ENCODE data around the gene GCNT1.
"Not testable (repeated sequence)": the region's sequence is repeated elsewhere in the genome, so short reads cannot be mapped to it uniquely, and the experiment has no call there.

GCNT1 gene

DNA sequence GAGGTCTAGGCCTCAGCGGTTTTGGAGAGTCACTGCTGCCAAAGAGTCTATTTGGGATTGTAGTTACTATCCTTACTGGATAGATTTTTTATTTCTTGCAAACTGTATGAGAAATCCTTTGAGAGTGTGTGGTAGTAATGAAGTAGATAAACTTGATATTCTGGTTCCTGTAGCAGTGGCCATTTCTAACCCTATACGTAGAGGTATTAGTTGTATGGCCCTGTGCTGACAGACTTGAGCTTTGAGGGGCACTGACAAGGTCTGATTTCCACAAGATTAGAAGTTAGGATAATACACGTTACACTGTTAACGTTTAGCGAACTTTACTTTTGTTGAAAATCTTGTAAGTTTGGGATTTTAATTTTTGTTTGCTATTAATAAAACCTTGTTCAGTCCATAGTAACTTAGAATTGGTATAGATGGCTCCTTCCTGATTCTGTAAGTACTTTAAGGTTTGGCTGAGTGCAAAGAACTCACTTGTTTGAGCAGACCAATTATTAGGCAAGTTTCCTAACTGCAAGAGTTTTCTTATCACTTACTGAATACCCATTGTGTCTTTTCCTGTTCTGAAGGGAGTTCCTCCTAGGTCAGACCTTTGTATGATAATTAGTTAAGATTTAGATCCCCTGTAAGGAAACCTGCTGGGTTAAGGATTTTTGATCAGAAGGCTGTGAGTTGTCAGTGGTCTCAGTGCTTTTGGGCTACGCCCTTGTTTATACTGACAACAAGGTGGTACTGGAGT, 31.4 kb downstream of the GCNT1 start:
- no peak for DNase-seq (ENCODE audit: low spot score)

DNA sequence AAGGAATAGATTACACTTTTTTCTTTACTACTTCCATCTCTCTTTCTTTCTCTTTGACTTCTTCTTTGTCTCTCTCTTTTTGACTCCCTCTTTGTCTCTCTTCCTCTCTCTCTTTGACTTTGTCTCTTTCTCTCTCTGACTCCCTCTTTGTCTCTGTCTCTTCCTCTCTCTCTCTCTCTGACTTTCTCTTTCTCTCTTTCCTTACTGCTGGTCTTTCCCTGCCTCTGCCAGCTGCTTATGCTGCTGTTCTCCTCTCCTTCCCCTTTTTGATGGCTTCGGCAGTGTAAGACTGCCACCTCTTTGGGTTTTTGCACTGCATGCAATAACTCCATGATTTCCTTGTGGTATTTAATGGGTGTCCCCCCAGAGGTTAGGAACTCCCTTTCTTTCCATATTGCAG, 32.1 kb downstream of the GCNT1 start:
- DNase-seq (ENCODE audit: low spot score): not testable (repeated sequence)

DNA sequence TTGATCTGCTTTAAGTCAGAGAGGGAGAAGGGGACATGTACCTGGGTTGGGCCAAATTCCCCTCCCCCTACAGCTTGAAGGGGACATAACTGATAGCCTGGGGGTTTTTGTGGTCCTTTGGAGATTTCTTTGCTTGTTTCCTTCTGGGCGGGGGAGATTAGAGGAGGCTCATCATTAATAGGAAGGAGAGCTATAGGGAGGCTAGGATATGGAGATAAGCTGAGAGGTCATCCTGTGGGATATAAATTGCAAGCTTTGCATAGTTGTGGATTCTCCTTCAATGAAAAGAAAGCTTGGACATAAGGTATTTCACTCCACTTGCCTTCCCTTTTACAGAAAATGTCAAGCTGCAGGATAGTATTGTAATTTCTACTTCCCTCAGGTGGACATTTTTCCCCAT, 34.5 kb downstream of the GCNT1 start:
- not testable (repeated sequence) for DNase-seq (ENCODE audit: low spot score)

DNA sequence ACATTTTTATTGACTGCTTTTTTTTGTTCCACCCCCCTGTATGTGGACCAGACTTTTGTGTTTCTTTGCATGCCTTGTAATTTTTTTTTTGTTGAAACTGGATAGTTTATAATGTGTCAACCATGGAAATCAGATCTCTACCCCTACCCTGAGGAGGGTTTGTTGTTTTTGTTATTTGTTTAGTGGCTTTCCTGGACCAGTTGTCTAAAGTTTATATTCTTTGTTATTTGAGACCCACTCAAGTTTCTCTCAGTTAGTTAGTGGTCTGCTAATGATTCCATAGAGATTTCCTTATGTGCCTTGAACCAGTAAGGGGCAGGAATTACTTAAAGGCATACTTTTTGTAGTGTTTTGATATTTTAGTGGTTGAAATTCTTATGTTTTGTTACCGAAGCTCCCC, 41.1 kb downstream of the GCNT1 start:
- DNase-seq (ENCODE audit: low spot score): no peak

DNA sequence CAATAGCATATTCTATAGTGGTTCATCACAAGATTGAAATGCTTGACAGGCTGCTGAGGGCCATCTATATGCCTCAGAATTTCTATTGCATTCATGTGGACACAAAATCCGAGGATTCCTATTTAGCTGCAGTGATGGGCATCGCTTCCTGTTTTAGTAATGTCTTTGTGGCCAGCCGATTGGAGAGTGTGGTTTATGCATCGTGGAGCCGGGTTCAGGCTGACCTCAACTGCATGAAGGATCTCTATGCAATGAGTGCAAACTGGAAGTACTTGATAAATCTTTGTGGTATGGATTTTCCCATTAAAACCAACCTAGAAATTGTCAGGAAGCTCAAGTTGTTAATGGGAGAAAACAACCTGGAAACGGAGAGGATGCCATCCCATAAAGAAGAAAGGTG, 43.8 kb downstream of the GCNT1 start:
- no peak for DNase-seq (ENCODE audit: low spot score)

DNA sequence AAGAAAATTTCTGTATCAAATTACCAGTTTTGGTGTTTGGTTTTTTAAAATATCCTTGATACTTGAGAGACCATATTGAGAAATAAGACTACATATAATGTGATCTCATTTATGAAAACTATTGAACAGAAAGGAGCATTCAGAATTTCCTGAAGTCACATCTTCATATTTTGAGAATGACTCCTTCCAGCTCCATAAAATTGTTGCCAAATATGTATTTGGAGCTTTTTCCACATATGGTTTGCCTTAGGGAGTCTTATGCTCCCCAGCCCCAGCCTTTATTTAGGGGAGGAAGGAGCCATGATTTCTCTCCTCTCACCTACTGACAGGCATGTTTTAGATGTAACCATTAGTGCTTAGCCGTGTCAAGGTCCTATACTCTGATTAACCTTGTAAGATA, 51.1 kb downstream of the GCNT1 start:
- no peak for DNase-seq (ENCODE audit: low spot score)

DNA sequence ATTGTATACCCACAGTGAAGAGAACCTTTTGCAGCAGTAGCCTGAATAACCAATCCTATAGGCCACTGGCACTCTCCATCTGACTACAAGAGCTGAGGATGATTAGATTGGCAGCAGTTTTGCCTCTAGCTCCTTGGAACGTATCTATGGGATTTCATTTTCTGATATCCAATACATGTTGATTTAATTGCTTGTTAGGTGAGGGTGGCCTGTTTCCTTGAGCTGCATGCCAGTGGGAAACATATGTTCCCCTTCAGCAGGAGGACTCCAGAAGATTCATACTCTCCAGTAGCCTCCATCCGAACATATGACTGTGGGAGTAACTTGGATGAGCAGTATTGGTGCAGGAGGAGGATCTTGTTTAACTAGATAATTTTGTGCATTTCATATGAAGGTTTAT, 51.5 kb downstream of the GCNT1 start:
- DNase-seq (ENCODE audit: low spot score): no peak

DNA sequence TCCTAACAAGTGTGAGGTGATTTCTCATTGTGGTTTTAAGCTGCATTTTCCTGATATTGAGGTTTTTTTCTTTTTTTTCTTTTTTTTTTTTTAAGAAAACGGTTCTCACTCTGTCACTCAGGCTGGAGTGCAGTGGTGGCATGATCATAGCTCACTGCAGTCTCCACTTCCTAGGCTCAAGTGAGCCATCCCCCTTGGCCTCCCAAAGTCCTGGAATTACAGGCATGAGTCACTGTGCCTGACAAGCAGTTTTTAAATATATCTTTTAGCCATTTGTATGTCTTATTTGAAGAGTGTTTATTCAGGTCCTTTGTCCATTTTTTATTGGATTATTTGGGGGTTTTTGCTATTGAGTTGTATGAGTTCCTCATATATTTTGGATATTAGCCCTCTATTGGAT, 53.8 kb downstream of the GCNT1 start:
- DNase-seq (ENCODE audit: low spot score): no peak

DNA sequence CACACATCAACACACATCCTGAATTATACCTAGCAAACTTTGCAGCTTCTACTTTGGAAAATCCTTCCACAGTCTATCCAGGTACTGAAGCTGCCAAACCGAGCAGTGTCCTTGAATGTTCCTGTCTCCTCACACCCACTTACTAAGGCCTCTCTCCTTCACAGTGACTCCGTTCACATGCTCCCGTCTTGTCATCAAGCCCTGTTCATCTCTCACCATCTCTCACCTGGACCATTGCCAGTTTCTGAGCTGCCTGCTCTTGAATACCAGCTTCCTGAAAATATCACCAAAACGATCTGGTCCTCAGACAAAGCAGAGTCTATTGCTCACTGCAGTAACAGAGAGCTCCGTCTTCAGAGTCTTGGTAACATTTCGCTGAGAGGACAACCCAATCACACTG, 57.4 kb downstream of the GCNT1 start:
- peak; percentile 15 for DNase-seq (ENCODE audit: low spot score)

DNA sequence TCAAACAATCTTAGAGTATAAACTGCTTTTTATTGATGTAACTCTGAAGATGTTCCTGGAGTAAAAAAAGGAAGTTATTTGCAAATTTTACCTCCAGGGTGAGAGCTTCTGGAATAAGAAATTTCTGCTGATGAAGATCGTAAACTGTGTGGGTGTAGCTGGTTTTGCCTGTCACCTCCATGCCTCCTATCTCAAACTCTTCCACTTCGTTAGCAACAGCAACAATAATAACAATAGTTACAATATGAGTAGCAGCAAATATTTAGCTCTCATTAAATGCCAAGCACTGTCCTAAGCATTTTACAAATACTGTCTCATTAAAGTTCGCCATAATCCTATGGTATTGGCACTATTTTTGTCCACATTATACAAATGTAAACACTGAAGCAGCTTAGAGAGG, 57.9 kb downstream of the GCNT1 start:
- no peak for DNase-seq (ENCODE audit: low spot score)

DNA sequence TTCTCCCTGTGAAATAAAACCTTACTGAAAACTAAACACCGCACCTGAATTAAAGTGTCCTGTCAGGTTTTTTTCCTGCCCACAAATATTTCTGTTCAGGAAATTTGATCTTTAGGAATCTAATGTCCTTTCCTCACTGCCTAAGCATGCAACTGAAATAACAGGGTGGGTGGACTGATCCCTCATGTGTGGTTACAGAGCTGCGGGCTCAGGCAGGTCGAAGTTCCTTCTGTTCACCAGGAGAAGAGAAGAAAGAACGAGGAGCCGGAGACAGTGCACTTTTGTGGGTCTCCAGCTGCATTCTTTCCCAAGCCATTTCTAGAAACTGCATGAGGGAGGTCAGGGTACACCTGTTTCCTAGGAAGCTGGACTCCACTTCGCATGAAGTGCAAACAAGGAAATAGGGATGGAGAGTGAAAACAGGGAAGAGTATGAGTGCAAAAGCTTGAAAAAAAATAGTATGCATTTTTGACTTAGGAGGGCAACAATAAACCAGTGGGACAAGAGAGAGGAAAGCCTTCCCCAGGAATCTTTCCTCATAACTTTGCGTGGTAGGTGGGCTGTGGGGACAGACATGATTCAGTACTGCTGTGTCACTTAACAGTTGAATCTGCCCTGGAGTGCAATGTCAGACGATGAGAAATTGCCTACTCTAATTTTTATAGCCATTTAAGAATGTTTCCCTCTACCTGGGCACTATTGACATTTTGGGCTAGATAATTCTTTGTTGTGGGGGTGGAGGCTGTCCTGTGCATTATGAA, 60.3 kb downstream of the GCNT1 start:
- no peak for DNase-seq (ENCODE audit: low spot score)

DNA sequence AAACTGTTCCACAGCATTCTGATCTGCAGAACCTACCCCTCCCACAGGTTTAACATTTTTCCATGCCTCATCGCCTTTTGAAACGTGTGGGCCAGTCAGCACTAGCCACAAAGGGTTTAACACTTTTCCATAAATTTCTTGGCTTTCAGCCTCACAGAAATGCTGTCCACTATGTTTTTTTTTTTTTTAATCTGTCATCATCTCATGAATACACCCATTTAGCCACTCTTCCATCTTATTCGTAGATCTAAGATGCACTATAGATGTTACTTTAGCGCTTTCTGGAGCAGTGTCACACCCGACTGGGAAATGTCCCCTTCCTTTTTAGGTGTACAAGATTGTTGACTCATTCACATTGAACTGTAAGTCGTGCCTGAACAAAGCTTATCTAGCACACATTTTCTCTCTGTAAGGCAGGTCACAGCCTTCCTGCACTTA, 62.3 kb downstream of the GCNT1 start:
- DNase-seq (ENCODE audit: low spot score): no peak

DNA sequence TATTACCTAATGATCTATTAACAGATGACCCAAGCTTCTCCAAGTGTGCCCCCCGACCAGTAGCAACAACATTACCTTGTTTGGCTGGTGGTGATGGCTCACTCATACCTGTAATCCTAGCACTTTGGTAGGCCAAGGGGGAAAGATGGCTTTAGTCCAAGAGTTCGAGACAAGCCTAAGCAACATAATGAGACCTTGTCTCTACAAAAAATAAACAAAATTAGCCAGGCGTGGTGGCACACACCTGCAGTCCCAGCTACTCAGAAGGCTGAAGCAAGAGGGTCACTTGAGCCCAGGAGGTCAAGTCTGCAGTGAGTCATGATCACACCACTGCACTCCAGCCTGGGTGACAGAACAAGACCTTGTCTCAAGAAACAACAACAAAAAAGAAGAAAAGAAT, 62.9 kb downstream of the GCNT1 start:
- DNase-seq (ENCODE audit: low spot score): no peak

DNA sequence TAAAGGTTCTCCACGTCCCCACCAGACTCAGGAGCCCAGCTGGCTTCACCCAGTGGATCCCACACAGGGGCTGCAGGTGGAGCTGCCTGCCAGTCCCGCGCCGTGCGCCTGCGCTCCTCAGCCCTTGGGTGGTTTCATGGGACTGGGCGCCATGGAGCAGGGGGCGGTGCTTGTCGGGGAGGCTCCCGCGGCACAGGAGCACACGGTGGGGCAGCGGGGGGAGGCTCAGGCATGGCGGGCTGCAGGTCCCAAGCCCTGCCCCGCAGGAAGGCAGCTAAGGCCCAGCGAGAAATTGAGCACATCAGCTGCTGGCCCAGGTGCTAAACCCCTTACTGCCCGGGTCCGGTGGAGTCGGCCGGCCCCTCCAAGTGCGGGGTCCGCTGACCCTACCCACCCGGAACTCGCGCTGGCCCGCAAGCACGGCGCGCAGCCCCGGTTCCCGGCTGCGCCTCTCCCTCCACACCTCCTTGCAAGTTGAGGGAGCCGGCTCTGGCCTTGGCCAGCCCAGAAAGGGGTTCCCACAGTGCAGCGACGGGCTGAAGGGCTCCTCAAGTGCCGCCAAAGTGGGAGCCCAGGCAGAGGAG, 64.7 kb downstream of the GCNT1 start:
- DNase-seq (ENCODE audit: low spot score): not testable (repeated sequence)

DNA sequence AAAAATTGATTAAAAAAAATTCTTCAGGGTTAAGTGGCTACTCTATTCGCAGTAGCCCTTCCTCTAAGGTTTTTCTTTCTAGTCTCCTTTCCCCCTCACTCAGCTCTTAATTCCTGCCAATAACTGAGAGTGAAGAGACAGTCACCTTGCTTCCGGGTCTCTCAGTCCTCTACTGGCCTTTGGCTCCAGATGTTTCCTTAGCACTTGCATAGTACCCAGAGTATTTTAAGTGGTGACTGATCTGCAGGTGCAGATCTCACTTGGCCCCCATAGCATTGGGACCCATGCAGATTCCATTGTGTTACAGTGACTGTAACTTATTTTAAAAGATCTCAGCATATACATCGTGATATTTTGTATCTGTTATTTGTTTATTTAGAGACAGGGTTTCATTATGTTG, 66.2 kb downstream of the GCNT1 start:
- no peak for DNase-seq (ENCODE audit: low spot score)

DNA sequence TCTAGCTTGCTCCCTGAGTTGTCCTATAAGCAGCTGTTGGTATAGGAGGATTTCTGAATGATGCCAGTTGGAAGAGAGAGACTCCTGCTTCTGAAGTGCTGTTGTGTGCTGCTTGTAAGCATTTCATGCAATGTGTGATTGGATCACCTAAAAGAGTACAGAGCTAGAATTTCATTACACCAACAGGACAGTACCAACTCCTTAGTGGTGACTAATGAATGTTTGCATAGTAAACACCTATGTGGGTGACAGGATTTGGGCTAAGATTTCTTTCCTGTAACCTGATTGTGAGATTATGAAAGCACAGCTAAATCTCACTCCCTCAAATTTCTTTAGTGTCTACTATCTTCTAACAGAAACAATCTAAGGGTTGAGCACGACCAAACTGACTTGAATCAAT, 67.0 kb downstream of the GCNT1 start:
- no peak for DNase-seq (ENCODE audit: low spot score)

DNA sequence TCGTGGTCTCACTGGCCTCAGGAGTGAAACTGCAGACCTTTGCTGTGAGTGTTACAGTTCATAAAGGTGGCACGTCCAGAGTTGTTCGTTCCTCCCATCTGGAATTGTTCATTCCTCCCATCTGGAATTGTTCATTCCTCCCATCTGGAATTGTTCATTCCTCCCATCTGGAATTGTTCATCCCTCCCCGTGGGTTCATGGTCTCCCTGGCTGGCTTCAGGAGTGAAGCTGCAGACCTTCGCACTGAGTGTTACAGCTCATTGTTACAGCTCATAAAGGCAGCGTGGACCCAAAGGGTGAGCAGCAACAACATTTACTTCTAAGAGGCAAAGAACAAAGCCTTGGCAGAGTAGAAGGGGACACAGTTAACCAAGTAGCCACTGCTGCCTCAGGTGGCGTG, 69.1 kb downstream of the GCNT1 start:
- no peak for DNase-seq (ENCODE audit: low spot score)

DNA sequence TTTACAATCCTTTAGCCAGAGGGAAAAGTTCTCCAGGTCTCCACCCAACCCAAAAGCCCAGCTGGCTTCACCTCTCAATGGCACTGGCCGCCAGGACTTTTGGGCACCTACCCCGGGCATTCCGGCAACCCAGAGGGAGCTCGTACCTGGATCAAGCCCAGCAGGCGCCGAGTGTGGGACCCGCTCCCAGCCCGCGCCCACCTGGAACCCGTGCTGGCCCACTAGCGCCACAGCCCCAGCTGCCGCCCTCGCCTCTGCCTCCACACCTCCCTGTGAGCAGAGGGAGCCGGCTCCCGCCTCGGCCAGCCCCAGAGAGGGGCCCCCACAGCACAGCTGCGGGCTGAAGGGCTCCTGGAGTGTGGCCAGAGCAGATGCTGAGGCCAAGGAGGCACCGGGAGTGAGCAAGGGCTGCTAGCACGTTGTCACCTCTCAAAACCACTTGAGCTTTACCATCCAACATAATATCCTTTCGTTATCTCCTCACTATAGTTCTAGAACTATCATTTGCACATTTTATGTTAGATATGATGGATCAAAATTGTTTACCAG, 69.7 kb downstream of the GCNT1 start:
- DNase-seq (ENCODE audit: low spot score): no peak

DNA sequence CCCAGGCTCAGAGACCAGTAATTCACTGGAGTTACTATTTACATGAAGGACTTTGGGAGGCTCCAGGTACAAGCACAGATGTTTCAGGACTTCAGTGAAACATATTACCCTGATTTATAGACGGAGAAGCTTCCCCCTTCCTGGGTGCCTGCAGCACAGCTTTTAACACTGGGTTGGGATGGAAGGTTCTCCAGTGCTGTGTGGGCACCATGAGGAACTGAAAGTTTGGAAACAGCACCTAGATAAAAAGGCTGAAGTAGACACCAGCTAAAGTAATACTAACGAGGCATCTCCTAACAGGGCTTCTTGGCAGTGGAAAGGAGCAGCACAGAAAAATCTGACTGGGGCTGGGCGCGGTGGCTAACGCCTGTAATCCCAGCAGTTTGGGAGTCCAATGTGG, 70.7 kb downstream of the GCNT1 start:
- no peak for DNase-seq (ENCODE audit: low spot score)

DNA sequence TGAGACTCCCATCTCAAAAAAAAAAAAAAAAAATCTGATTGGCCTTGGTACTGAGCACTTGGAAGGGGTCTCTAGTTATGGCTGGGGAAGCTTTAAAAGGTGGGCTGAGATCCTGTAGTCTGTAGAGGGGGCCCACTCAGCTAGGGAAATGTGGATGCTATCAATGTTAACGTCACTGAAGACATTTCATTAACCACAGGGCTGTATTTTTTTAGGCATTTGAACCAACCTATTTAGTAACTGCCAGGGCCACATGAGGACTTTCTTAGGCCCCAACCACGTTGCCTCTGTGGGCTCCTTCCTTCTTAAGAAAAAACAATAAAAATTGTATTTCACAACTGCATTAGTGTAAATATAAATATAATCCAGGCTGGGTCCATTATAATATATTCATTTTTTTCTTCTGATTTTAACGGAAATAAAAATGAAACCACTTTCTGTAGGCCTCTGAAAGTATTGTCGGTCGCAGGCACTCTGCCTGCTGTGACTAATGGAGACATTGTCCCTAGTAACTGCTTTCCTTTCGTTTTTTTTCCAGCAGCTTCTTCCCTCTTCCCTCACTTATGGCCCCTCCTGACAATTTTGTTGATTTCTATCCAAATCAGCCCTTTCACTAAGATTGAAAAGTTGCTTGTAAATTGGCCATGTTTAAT, 71.6 kb downstream of the GCNT1 start:
- DNase-seq (ENCODE audit: low spot score): no peak

DNA sequence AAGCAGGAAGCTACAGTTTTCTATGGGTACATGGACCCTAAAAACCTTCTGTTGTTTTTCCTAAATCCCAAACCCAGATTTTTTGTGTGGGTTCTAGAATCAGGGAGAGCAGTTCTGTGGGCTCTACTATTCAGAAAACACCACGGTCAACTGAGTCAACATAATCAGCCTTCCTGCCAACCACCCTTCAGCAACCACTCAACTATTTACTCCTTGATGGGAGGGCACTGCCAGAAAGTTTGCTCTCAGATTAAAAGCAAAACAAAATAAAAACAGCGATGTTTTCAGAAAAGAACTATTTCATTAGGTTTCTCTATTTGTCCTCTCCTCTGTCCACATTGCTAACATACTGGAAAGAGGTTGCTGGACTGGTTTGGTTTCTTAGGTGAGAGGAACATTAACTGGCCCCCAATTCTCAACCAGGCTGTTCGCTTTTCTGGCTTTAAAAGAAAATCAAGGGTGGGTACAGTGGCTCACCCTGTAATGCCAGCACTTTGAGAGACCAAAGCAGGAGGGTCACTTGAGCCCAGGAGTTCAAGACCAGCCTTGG, 72.3 kb downstream of the GCNT1 start:
- no peak for DNase-seq (ENCODE audit: low spot score)

DNA sequence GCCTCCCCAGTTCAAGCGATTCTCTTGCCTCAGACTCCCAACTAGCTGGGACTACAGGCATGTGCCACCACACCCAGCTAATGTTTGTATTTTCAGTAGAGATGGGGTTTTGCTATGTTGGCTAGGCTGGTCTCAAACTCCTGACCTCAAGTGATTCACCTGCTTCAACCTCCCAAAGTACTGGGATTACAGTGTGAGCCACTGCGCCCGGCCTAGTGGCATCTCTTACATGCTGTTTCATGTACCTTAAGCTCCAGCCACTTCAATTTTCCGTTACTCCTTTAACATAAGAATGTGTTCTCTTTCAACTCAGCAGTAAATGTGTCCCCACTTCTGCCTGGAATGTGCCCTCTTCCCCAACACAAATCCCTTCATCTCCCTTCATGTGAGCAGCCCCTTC, 73.9 kb downstream of the GCNT1 start:
- DNase-seq (ENCODE audit: low spot score): not testable (repeated sequence)

All from CD4-positive, alpha-beta T cell treated with Interleukin-2 at 100 ng/mL for 4 hours (primary cell).